ENCODE data around the gene CHST2. TPM values are rescaled to one million over a fixed set of nuclear protein-coding genes. Genes with fewer than 3 reads are reported as not detected.
A peak's percentile ranks its signal among the peaks of the same experiment; 100 is the strongest.

The CHST2 gene
- polyA plus RNA-seq, 1 donor from 2014 or later = 7.8 TPM

DNA sequence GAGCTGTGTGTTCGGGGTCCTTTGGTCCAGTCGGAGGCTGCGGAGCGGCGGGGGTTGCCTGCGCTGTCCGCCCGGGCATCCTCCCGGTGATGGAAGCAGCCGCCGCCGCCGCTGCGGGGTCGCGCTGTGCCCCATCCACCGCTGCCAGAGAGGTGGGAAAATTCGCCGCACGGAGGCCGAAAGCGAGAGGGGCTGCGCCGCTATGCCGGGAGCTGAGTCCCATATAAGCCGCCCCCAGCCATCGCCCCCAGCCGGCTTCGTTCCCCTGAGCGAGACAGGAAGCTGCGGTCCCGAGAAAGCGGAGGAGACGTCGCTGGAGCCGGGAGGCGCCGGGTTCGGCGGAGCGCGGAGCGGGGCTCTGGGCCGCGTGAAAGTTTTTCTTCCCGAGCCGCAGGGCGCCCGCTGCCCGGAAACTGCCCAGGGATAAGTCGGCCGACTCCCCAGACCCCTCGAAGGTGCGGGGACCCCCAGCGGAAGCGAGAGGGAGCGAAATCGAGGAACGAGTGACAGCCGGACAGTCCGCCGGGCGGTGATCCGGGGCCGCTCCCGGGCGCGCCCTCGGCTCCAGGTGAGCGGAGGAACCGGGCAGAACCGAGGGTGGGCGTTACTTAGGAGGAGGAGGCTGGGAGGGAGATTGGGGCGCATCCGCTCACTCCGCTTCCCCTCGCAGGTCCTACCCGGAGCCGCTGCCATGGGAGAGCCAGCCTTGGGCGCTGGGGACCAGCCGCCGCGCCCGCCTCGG lies 574 bp downstream of the CHST2 start:
- no peaks in the 10 kb centered on the region for H3K27me3 Mint-ChIP-seq
- H3K4me3 Mint-ChIP-seq = peak overlapping the region; percentile 93 to 99 (median 96)
- H3K4me1 Mint-ChIP-seq = peaks cover 14 to 33% (median 26%) of the 10 kb centered on the region in 3 donors
- peaks cover 0 to 1% (median 0%) of the 10 kb centered on the region in 3 donors for H3K9me3 Mint-ChIP-seq
- no peaks in the 10 kb centered on the region for H3K36me3 Mint-ChIP-seq
- peak overlapping the region; percentile 19 to 96 (median 78) for H3K27ac Mint-ChIP-seq

DNA sequence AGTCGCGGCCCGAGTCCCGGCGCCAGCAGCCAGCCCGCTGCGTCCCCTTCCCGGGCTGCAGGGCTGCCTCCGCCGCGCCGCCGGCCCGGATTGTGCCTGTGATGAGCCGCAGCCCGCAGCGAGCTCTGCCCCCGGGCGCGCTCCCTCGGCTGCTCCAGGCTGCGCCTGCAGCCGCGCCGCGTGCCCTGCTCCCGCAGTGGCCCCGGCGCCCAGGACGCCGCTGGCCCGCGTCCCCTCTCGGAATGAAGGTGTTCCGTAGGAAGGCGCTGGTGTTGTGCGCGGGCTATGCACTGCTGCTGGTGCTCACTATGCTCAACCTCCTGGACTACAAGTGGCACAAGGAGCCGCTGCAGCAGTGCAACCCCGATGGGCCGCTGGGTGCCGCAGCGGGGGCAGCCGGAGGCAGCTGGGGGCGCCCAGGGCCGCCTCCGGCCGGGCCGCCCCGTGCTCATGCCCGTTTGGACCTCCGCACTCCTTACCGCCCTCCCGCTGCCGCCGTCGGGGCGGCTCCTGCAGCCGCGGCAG lies 1.2 kb downstream of the CHST2 start:
- H3K36me3 Mint-ChIP-seq = no peaks in the 10 kb centered on the region
- H3K9me3 Mint-ChIP-seq = peaks cover 0 to 1% (median 0%) of the 10 kb centered on the region in 3 donors
- H3K4me1 Mint-ChIP-seq = peaks cover 14 to 35% (median 26%) of the 10 kb centered on the region in 3 donors
- no peaks in the 10 kb centered on the region for H3K27me3 Mint-ChIP-seq
- peak overlapping the region in 1 of 3 donors; percentile 85 for H3K27ac Mint-ChIP-seq
- H3K4me3 Mint-ChIP-seq = peak overlapping the region; percentile 79 to 91 (median 88)

DNA sequence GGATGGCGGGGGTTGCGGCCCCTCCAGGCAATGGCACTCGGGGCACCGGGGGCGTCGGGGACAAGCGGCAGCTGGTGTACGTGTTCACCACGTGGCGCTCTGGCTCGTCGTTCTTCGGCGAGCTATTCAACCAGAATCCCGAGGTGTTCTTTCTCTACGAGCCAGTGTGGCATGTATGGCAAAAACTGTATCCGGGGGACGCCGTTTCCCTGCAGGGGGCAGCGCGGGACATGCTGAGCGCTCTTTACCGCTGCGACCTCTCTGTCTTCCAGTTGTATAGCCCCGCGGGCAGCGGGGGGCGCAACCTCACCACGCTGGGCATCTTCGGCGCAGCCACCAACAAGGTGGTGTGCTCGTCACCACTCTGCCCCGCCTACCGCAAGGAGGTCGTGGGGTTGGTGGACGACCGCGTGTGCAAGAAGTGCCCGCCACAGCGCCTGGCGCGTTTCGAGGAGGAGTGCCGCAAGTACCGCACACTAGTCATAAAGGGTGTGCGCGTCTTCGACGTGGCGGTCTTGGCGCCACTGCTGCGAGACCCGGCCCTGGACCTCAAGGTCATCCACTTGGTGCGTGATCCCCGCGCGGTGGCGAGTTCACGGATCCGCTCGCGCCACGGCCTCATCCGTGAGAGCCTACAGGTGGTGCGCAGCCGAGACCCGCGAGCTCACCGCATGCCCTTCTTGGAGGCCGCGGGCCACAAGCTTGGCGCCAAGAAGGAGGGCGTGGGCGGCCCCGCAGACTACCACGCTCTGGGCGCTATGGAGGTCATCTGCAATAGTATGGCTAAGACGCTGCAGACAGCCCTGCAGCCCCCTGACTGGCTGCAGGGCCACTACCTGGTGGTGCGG lies 1.9 kb downstream of the CHST2 start:
- Mint-ChIP-seq H3K27me3 (no peaks in the 10 kb centered on the region), H3K36me3 (no peaks in the 10 kb centered on the region), H3K27ac (peak overlapping the region in 2 of 3 donors; percentile 85 to 92), H3K9me3 (peaks cover 0 to 1% (median 0%) of the 10 kb centered on the region in 3 donors), H3K4me1 (peaks cover 14 to 37% (median 26%) of the 10 kb centered on the region in 3 donors), H3K4me3 (peak overlapping the region; percentile 79 to 91 (median 88))

DNA sequence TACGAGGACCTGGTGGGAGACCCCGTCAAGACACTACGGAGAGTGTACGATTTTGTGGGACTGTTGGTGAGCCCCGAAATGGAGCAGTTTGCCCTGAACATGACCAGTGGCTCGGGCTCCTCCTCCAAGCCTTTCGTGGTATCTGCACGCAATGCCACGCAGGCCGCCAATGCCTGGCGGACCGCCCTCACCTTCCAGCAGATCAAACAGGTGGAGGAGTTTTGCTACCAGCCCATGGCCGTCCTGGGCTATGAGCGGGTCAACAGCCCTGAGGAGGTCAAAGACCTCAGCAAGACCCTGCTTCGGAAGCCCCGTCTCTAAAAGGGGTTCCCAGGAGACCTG lies 2.5 kb downstream of the CHST2 start:
- H3K4me1 Mint-ChIP-seq = peaks cover 14 to 39% (median 26%) of the 10 kb centered on the region in 3 donors
- H3K27me3 Mint-ChIP-seq = no peaks in the 10 kb centered on the region
- peak overlapping the region in 2 of 3 donors; percentile 85 to 92 for H3K27ac Mint-ChIP-seq

DNA sequence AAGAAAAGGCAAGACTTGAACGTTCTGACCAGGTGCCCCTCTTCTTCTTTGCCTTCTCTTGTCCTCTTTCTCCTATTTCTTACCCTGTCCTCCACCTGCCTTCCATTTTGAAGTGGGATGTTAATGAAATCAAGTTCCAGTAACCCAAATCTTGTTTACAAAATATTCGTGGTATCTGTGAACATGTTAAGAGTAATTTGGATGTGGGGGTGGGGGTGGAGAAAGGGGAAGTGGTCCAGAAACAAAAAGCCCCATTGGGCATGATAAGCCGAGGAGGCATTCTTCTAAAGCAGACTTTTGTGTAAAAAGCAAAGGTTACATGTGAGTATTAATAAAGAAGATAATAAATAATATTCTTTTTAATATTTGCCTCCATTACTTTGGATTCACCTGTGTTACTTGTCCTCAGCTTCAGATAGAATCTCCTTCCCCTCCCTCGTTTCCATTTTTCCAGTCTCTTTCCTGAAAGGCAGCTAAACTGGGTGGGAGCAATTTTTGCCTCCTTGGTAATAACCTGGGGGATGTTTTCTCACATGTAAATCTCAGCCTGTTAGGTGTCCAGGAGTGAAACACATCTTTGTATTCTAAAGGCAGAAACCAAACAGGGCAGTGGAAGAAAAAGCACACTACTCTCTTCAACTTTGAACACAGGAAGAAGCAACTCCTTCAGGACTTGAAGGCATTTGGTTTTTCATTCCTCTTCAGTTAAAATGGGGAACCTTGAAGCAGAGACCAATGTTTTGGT lies 3.2 kb downstream of the CHST2 start:
- Mint-ChIP-seq H3K27ac (peak overlapping the region; percentile 81 to 92 (median 85)), H3K4me1 (peaks cover 14 to 38% (median 26%) of the 10 kb centered on the region in 3 donors), H3K4me3 (peak overlapping the region; percentile 79 to 89 (median 84)), H3K27me3 (no peaks in the 10 kb centered on the region), H3K9me3 (peaks cover 0 to 1% (median 0%) of the 10 kb centered on the region in 3 donors), H3K36me3 (no peaks in the 10 kb centered on the region)

More for the DNA sequence above, 2.5 kb downstream of the CHST2 start:
- H3K4me3 Mint-ChIP-seq = peak overlapping the region in 3 of 4 donors; percentile 76 to 89 (median 79)
- H3K9me3 Mint-ChIP-seq = peaks cover 0 to 1% (median 0%) of the 10 kb centered on the region in 3 donors
- no peaks in the 10 kb centered on the region for H3K36me3 Mint-ChIP-seq

DNA sequence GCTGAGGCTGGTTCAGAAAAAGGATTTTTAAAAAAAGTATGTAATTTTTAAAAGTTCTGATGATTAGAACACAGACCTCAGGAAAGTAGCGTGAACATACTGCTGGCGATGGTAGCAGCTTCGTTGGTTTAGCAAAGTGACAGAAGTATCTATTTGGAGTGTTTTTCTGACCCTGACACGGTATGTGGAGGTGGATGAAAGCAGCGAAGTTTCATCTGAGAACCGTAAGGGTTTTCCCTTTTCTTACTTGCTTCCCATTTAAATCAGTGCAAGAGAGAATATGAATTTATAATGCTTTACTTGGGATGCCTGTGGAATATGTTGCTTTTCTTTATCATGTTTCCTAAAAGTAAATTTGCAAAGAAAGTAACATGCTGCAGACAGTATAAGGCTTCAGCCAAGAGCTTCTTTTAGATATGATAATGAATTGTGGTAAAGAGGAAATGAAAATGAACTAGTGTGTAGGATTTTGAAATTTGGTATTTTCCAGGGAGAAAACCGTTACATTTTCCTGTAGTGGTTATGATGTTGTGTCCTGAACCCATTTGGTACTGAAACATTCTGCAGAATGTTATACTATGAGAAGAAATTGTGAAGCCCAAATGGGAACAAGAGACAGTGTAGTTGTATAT lies 3.9 kb downstream of the CHST2 start:
- Mint-ChIP-seq H3K9me3 (peaks cover 0 to 1% (median 0%) of the 10 kb centered on the region in 3 donors), H3K4me3 (peak overlapping the region; percentile 22 to 89 (median 66)), H3K36me3 (no peaks in the 10 kb centered on the region), H3K4me1 (peaks cover 12 to 33% (median 24%) of the 10 kb centered on the region in 3 donors), H3K27ac (peak overlapping the region; percentile 4 to 85 (median 81)), H3K27me3 (no peaks in the 10 kb centered on the region)

DNA sequence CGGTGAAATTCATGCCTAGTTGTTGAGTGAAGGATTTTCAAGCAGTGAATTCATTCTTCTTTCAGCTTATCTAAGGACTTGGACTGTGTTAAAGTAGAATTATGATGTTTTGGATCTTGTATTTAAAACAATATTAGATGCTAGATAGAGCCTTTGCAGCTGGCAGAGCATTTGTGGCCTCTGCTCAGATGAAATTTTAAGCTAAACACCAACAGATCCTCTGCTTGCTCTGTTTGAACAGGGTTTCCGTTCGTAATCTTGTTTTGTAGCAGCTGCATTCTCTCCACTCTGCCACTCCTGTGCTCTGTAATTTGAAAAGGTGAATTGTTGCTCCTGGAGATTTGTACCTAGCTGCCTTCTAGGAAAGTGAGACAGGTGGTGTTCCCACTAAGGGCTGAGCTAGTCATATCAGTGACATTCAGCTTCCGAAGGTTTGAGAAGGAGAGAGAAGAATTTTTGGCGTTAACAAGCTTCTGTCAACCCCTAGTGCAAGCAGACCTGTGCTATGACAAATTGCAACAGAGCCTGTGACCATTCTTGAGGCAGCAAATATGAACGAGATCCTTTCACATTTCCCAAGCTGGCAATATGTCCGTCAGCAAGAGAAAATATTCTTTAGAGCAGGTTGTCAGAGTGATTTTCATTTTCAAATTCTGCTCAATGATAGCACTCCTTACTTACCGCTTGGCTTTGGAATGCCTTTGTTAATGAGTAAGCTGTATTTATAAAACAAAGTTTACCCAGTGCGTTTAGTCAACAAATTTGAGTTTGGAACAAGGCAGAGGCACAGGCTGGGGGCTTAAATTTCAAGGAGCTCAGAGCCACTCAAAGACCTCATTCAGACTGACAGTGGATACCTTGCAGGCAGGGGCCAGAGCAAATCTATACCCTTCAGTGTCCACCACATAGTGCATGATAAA lies 5.3 kb downstream of the CHST2 start:
- peaks cover 0 to 1% (median 0%) of the 10 kb centered on the region in 3 donors for H3K9me3 Mint-ChIP-seq
- no peak overlapping the region for H3K4me3 Mint-ChIP-seq
- H3K4me1 Mint-ChIP-seq = peaks cover 10 to 29% (median 18%) of the 10 kb centered on the region in 3 donors
- no peaks in the 10 kb centered on the region for H3K36me3 Mint-ChIP-seq
- peak overlapping the region in 1 of 3 donors; percentile 32 for H3K27ac Mint-ChIP-seq
- no peaks in the 10 kb centered on the region for H3K27me3 Mint-ChIP-seq

DNA sequence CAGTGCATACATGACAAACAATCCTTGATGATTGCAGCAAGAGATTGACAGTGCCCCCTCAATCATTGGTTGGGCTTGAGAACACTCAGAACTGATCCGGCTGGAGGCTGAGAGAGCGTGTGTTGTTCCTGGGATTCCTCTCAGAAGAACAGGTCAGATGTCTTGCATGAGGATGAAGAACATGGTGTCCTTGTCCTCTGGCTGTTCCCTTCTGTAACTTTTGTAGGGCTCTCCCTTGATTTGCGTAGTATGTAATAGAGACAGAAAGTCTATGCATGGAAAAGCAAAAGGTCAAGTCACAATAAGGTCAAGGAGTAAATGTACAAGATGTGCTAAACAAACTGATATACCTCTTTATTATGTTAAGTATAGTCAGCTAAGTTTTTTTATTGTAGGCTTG lies 8.2 kb downstream of the CHST2 start:
- H3K4me3 Mint-ChIP-seq = no peak overlapping the region
- H3K27ac Mint-ChIP-seq = peak overlapping the region in 1 of 3 donors; percentile 2
- no peaks in the 10 kb centered on the region for H3K36me3 Mint-ChIP-seq
- peaks cover 7 to 22% (median 12%) of the 10 kb centered on the region in 3 donors for H3K4me1 Mint-ChIP-seq
- H3K9me3 Mint-ChIP-seq = no peaks in the 10 kb centered on the region
- H3K27me3 Mint-ChIP-seq = no peaks in the 10 kb centered on the region

DNA sequence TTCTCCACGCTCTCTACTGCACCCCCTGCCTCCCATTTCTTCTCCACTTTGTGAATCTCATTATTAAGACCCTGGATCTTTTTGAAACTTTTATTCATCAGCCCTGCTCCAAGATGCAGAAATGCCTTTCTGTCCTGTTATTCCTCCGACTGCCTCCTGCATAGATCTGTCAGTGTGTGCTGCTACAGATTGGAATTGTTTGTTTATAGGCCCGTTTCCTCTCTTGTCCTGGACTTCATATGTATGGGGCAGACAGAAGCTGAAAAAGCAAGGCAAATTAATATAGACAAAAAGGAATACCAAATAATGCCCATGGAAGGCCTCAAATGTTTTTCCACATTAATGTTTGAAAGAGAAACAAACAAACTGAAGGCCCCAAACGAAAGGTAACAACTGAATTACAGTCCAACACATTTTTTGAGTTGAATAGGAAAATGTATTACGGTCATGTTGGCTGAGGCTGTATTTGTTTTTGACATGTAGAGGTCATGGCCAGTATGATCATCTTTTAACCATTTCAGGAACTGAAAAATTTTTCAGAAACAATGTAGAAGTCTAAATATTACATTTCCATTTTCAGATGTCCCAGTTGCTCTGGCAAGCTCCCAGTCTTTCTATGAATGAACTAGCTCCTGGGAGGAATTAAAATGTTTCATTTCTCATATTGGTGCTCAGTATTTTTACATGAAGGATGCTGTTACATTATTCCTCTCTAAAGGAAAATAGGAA lies 8.8 kb downstream of the CHST2 start:
- no peaks in the 10 kb centered on the region for H3K36me3 Mint-ChIP-seq
- H3K27me3 Mint-ChIP-seq = no peaks in the 10 kb centered on the region
- H3K4me1 Mint-ChIP-seq = peaks cover 4 to 16% (median 6%) of the 10 kb centered on the region in 3 donors
- H3K4me3 Mint-ChIP-seq = no peak overlapping the region
- H3K9me3 Mint-ChIP-seq = no peaks in the 10 kb centered on the region
- peak overlapping the region in 1 of 3 donors; percentile 2 for H3K27ac Mint-ChIP-seq

DNA sequence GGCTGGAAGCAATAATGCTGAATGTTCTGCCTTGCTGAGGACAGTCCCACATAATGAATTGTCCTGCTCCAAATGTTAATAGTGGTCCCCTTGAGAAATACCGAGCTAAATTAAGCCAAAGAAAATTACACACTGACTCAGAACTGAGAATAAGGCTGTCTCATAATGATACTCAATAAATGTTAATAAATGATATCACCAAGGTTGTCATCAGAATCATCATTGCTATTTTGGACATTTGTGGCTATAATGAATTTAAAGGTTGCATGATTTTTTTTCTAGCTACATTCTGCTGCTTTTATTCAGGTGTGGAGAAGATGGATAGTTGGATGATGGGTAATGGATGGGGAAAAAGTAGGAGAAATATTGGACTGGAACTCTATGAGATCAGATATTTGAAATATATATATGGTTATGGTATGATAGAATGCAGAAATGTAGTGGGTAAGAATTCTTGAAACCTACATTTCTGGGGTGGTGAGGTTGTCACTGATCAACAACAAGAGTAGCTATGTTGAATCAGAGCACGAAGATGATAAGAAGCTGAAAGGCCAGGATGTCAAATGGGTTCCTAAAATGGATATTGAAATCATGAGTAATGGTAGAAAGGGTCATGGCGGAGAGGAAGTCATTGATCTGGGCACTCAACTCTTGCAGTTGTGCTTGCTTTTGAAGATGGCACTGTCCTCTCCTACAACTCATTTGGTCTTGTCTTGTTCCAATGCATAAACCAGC lies 12.8 kb downstream of the CHST2 start:
- Mint-ChIP-seq H3K27ac (no peak overlapping the region), H3K36me3 (no peaks in the 10 kb centered on the region), H3K27me3 (no peaks in the 10 kb centered on the region), H3K4me3 (no peak overlapping the region), H3K9me3 (no peaks in the 10 kb centered on the region), H3K4me1 (peaks cover 0 to 2% (median 0%) of the 10 kb centered on the region in 3 donors)

DNA sequence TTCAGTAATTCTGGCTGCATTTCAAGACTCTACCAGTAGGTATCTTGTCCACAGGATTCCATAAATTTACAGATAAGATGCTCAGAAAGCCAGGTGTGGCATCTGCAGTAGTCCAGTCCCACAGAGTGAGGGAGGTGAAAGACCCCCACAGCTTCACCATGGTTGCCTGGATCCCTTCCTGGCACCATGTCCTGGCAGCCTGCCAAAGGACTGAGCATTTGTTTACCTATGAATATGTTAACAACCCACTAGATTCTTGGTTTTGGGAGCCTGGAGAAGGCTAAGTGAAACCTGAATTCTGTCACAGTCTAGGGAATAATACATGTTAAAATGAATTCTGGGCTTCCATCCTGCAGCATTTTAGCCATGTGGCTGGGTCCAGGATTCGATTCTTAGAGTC lies 14.9 kb downstream of the CHST2 start:
- no peaks in the 10 kb centered on the region for H3K9me3 Mint-ChIP-seq
- H3K27ac Mint-ChIP-seq = no peak overlapping the region
- no peaks in the 10 kb centered on the region for H3K36me3 Mint-ChIP-seq
- no peak overlapping the region for H3K4me3 Mint-ChIP-seq
- H3K4me1 Mint-ChIP-seq = peaks cover 0 to 2% (median 0%) of the 10 kb centered on the region in 3 donors
- no peaks in the 10 kb centered on the region for H3K27me3 Mint-ChIP-seq

DNA sequence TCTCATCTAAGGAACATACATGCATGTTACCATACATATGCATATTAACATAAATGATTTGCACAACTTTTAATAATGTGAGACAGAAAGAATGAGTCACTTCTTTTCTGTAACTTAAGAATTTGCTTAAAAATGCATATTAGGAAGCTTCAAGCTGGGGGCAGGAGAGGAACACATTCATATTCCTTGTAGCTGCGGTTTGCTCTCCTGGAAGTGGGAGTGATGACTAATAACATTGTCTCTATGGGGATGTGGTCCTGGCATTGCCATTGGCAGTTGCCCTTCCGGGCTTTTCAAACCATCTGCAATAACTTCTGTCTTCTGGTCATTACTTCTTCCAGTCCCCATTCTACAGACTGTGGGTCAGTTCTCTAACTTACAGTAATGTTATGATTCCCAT lies 15.6 kb downstream of the CHST2 start:
- H3K9me3 Mint-ChIP-seq = no peaks in the 10 kb centered on the region
- H3K27me3 Mint-ChIP-seq = no peaks in the 10 kb centered on the region
- H3K36me3 Mint-ChIP-seq = no peaks in the 10 kb centered on the region
- no peak overlapping the region for H3K4me3 Mint-ChIP-seq
- peaks cover 0 to 2% (median 0%) of the 10 kb centered on the region in 3 donors for H3K4me1 Mint-ChIP-seq
- no peak overlapping the region for H3K27ac Mint-ChIP-seq

Measured in IgD-negative memory B cell (primary cell).